ENCODE measurements around the gene MAP3K5. TPM values are rescaled to one million over a fixed set of nuclear protein-coding genes. Genes with fewer than 3 reads are reported as not detected.

MAP3K5 gene
- total RNA-seq, 1 donor from 2014 or later: 1.6 TPM

DNA sequence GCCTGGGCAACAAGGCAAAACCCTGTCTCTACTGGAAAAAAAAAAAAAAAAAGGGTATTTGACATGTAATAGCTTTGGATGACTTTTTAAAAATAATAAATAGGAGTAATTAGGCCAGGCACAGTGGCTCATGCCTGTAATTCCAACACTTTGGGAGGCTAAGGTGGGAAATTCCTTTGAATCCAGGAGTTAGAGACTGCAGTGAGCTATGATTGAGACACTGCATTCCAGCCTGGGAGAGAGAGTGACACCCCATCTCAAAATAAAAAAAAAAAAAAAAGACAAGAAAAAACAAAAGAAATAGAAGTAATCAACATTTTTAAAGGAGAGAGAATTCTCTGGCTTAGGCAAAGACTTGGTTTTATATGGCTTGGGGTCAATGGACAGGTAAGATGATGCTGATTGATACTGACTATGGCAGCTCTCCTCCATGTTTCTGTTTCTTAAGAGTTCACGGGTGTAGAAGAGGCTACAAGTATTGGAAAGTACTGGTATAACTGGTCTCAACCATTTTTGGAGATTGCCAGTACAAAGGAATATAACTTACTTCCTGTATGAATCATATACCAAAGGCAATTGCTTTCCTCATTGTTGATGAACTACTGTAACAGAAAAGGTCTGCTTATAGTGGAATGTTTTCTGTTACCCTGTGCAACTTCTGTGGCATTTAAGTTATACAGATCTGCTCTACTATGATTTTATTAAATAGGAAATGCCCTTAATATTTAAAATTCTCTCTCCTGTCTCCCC is 10.1 kb downstream of the MAP3K5 start:
- H3K27ac Mint-ChIP-seq (ENCODE audit: unreplicated experiment): peak overlapping the region; percentile 62
- H3K9me3 Mint-ChIP-seq (ENCODE audit: unreplicated experiment): no peaks in the 10 kb centered on the region
- no peak overlapping the region for H3K4me3 Mint-ChIP-seq (ENCODE audit: unreplicated experiment)
- no peaks in the 10 kb centered on the region for H3K36me3 Mint-ChIP-seq (ENCODE audit: unreplicated experiment)
- no peaks in the 10 kb centered on the region for H3K27me3 Mint-ChIP-seq (ENCODE audit: unreplicated experiment)
- H3K4me1 Mint-ChIP-seq (ENCODE audit: unreplicated experiment): peaks cover 8% of the 10 kb centered on the region
- TF ChIP-seq, protein P1, sequence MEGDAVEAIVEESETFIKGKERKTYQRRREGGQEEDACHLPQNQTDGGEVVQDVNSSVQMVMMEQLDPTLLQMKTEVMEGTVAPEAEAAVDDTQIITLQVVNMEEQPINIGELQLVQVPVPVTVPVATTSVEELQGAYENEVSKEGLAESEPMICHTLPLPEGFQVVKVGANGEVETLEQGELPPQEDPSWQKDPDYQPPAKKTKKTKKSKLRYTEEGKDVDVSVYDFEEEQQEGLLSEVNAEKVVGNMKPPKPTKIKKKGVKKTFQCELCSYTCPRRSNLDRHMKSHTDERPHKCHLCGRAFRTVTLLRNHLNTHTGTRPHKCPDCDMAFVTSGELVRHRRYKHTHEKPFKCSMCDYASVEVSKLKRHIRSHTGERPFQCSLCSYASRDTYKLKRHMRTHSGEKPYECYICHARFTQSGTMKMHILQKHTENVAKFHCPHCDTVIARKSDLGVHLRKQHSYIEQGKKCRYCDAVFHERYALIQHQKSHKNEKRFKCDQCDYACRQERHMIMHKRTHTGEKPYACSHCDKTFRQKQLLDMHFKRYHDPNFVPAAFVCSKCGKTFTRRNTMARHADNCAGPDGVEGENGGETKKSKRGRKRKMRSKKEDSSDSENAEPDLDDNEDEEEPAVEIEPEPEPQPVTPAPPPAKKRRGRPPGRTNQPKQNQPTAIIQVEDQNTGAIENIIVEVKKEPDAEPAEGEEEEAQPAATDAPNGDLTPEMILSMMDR (IDR thresholded peaks at IDR 0.05): no peak
- no peak for DNase-seq (ENCODE audit: extremely low spot score, unreplicated experiment)

DNA sequence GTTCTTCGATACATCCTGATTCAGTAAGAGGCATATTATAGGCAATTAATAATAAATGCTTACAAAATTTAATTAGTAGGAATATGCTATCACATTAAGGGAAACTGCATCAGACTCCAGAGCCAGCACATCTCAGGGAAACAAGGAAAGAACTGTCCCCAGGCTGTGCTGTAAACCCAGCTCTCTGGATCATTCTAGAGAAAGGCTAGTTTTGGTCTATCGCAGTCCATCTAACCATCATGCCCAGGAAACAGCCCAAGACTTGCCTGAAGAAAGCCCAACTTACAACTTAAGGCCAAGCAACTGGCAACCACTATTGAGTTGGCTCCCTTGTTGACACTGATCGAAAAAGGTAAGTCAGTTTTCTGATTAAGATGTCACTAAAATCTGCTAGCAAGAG is 11.3 kb downstream of the MAP3K5 start:
- Mint-ChIP-seq H3K4me1 (ENCODE audit: unreplicated experiment) (peaks cover 8% of the 10 kb centered on the region), H3K9me3 (ENCODE audit: unreplicated experiment) (no peaks in the 10 kb centered on the region), H3K4me3 (ENCODE audit: unreplicated experiment) (no peak overlapping the region), H3K36me3 (ENCODE audit: unreplicated experiment) (no peaks in the 10 kb centered on the region), H3K27ac (ENCODE audit: unreplicated experiment) (no peak overlapping the region), H3K27me3 (ENCODE audit: unreplicated experiment) (no peaks in the 10 kb centered on the region)
- DNase-seq (ENCODE audit: extremely low spot score, unreplicated experiment): no peak
- TF ChIP-seq, protein P1 (IDR thresholded peaks at IDR 0.05): no peak

DNA sequence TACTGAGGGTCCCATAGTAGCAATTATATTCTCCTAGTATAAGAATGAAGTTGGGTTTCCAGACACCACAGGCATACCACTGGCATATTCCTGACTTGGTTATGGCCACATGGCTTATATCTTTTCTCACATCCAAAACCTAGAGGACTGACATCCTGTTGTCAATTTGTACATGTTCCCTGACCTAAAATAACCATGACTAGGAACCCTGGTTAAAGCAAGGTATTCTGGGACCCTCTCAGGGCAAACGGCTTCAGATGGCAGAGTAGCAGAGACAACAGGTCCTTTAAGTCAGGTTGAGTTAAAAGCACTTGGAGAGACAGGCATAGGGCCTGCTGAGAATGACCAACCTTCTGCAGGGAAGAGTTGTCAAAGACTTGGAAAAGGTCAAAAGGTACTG is 12.6 kb downstream of the MAP3K5 start:
- Mint-ChIP-seq H3K4me3 (ENCODE audit: unreplicated experiment) (no peak overlapping the region), H3K27ac (ENCODE audit: unreplicated experiment) (no peak overlapping the region), H3K36me3 (ENCODE audit: unreplicated experiment) (no peaks in the 10 kb centered on the region), H3K4me1 (ENCODE audit: unreplicated experiment) (peaks cover 8% of the 10 kb centered on the region), H3K27me3 (ENCODE audit: unreplicated experiment) (no peaks in the 10 kb centered on the region), H3K9me3 (ENCODE audit: unreplicated experiment) (no peaks in the 10 kb centered on the region)
- TF ChIP-seq, protein P1 (IDR thresholded peaks at IDR 0.05): no peak
- DNase-seq (ENCODE audit: extremely low spot score, unreplicated experiment): no peak

DNA sequence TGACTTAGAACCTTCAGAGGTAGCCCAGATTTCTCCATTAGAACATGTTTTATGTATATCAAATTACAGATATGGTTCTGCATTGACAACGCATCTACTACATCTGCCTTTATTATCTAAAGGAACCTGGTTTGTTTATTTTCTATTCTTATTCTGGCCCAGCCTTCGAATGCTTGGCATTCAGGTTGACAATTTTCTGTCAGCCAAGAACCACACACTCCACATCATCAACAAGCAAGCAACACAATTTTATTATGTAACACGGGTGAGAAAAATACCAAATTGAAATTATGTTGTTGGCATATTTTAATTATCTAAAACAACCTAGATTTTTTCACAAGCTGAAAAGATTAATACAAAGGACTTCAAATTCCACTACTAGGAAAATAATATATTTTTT is 14.6 kb downstream of the MAP3K5 start:
- Mint-ChIP-seq H3K4me1 (ENCODE audit: unreplicated experiment) (peaks cover 6% of the 10 kb centered on the region), H3K36me3 (ENCODE audit: unreplicated experiment) (no peaks in the 10 kb centered on the region), H3K27ac (ENCODE audit: unreplicated experiment) (no peak overlapping the region), H3K4me3 (ENCODE audit: unreplicated experiment) (no peak overlapping the region), H3K27me3 (ENCODE audit: unreplicated experiment) (no peaks in the 10 kb centered on the region), H3K9me3 (ENCODE audit: unreplicated experiment) (no peaks in the 10 kb centered on the region)
- no peak for DNase-seq (ENCODE audit: extremely low spot score, unreplicated experiment)
- TF ChIP-seq, protein P1 (IDR thresholded peaks at IDR 0.05): no peak

DNA sequence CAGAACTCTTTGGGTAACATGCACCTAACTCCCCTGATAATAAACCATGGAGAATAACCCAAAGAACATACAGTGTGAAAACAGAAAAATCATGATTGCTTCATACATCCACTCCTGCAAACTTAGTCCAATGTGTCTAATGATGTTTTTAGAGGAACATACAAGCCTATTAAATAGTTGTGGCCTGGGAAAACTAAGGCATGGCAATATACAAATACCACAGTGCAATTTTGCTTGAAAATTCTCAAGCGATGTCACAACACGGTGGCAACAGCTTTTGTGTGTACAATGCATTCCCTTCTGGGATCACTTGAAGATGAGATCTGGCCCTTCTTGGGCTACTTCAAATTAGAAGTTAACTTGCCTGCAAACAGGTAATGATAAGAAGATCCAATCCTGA is 16.7 kb downstream of the MAP3K5 start:
- Mint-ChIP-seq H3K36me3 (ENCODE audit: unreplicated experiment) (no peaks in the 10 kb centered on the region), H3K9me3 (ENCODE audit: unreplicated experiment) (no peaks in the 10 kb centered on the region), H3K27me3 (ENCODE audit: unreplicated experiment) (no peaks in the 10 kb centered on the region), H3K4me1 (ENCODE audit: unreplicated experiment) (no peaks in the 10 kb centered on the region), H3K27ac (ENCODE audit: unreplicated experiment) (no peak overlapping the region), H3K4me3 (ENCODE audit: unreplicated experiment) (no peak overlapping the region)
- no peak for DNase-seq (ENCODE audit: extremely low spot score, unreplicated experiment)
- TF ChIP-seq, protein P1 (IDR thresholded peaks at IDR 0.05): no peak

All from osteocyte (in vitro differentiated cells).